Stimulated activated CD4-positive, alpha-beta T cell treated with anti-CD3 and anti-CD28 coated beads, TNF-alpha, amount 100 ng/mL, for 1 hour (primary cell): ENCODE measurements around the gene PDSS2.

Experiments
- DNase-seq, 3 donors: peaks; one replicate each; pipeline ENCODE4 v3.0.0-alpha.2; 2020; ENCODE audit warnings: low read depth in 3 of 3, low spot score in 1 of 3

PDSS2 gene

DNA sequence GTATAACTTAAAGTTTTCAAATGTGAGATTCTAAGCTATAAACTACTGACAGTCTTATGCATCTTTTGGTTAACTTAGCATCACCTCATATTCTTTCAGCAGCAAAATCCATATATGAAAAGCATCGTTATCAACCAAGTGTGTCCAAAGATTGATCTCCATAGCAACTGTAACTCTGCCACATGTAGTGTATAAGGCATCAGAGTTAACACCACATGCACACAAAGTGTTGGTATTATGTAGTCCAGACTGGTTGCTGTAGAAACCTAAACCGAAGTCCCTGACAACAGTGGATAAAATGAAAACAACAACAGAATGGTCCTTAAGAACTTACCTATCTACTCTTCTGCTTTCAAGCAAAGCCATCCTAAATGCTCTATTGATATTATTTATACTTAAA is 39.6 kb downstream of the PDSS2 start:
- no peak for DNase-seq

DNA sequence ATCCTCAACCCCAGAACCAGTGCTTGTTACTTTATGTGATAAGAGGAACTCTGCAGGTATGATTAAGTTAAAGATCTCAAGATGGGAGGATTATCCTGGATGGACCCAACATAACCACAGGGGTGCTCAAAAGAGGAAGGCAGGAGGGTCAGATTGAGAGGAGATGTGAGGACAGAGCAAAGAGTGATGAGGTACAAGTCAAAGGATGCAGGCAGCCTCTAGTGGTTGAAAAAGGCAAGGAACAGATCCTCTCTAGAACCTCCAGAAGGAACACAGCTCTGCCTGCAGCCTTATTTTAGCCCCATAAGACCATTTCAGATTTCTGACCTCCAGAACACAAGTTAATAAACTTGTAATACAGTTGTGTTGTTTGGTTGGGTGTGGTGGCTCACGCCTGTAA is 41.2 kb downstream of the PDSS2 start:
- no peak for DNase-seq

DNA sequence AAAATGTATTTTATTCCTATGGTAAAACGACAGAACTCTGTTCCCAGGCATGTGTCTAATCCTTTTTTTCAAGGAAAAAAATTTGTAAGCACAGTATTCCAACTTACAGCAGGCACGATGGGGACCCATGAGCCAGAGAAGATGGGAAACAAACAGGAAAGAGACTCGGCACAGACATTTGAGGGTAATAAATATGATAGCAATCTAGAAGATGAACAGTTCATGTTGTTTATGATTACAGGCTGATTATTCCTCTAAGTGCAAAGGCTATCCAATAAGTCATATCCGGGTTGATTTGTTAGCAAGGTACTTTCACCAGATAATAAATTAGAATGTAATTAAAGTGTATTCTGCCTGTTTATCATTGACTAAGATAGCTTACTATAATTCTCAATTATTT is 43.2 kb downstream of the PDSS2 start:
- DNase-seq = no peak

DNA sequence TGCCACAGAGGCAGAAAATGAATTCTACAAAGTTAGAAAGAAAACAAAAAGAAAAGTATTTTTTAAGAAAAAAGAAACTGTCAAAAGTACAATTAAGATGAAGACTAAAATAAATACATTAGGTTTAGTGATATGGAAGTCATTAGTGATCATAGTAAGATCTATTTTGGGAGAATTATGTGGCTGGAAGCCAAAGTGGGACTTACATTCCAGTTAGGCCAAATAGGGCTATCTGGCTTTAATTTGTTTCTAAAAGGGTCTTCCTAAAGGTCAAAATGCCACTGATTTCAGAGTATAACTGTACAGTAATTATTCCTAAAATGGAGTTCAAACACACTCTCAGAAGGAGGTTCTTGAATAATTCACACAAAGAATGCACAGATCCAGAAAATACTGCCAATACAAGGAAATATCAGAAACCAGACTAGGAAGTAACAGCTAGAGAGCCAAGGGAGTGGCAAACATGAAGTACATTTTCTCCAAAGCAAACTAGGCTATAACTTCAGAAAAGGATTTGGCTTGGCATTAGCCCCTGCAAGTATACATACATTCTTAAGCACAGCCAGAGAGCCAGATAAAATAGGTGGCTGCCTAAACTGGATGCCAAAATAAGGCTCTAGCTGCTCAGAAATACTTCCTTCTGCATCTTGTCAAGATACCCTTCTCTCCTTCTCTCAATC is 45.3 kb downstream of the PDSS2 start:
- DNase-seq = no peak

DNA sequence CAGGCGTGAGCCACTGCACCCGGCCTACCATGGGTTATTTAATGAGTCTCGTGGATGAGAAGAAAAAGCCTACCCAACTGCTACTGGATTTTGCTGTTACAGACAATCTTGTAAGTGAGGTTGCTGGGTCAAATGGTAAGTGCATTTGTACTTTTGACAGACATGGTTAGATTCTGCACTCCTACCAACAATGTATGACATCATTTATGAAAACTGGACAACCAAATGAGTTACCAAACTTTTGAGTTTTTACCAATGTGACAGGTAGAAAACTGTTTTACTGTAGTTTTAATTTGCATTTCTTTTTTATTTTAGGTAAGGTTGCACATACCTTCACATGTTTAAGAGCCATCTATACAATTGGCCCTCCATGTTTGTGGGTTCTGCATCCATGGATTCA is 48.2 kb downstream of the PDSS2 start:
- no peak for DNase-seq

DNA sequence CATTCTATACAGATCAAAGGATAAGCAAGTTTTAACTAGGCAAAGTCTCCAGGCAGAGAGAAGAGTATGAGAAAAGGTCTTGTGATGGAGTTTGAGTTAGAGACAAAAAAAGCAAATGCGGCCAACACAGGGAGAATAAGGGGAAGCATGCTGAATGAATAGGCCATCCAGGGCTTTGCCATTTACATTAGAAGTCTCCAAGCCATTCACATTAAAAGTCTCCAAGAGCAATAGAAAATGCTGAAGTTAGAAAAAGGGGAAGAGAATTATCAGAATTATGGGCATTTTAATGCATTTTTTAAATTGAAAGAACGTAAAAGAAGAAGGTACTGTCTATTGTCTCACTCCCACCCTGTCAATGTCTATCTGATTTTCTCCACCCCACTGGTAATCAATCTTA is 49.4 kb downstream of the PDSS2 start:
- DNase-seq = no peak

DNA sequence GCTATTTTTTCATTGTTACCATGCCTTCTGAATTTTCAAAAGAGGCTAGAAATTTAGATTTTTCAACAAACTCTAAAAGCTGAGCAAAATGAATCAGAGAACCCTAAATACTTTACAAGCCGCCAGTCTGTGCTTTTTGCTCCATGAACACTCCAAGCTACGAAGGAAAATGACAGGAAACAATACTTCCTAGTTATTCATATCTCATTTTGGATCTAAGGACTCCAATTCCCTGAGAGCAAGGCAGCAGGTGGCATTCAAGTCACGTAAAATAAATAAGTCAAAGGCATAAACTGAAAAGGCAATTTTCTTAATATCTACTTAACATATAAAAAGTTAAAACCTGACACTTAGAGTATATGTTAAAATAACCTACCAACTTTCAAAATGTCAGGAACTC is 50.6 kb downstream of the PDSS2 start:
- DNase-seq = no peak

DNA sequence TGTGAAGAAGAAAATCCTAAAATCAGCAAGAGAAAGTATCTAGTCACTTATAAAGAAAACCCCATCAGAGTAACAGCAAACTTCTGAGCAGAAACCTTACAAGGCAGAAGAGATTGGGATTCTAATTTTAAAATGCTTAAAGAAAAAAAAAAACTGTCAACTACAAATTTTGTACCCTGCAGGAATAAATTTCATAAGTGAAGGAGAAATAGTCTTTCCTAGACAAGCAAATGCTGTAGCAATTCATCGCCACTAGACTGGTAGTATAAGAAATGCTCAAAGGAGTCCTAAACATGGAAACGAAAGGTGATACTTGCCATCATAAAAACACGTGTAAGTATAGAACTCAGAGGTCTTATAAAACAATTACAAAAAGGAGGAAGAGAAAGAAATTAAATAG is 54.4 kb downstream of the PDSS2 start:
- DNase-seq = no peak

DNA sequence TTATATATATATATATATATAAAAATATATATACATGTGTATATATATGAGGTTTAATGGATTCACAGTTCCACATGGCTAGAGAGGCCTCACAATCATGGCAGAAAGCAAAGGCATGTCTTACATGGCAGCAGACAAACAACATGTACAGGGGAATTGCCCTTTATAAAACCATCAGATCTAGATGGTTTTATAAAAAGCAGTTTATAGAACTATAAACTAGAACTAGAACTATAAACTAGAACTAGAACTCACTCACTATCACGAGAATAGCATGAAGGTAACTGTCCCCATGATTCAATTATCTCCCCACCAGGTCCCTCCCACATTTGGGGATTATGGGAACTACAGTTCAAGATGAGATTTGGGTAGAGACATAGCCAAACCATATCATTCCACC is 56.8 kb downstream of the PDSS2 start:
- DNase-seq = no peak

DNA sequence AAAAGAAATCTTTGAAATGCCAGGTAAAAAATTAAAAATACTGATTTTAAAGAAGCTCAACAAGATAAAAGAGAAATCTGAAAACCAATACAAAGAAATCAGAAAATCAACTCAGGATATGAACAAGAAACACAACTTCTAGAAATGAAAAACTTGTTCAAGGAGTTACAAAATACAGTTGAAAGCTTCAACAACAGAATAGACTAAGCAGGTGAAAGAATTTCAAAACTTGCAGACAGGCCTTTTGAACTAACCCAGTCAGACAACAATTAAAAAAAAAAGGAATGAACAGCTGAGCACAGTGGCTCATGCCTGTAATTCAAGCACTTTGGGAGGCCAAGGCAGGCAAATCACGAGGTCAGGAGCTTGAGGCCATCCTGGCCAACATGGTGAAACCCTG is 57.8 kb downstream of the PDSS2 start:
- DNase-seq = no peak

DNA sequence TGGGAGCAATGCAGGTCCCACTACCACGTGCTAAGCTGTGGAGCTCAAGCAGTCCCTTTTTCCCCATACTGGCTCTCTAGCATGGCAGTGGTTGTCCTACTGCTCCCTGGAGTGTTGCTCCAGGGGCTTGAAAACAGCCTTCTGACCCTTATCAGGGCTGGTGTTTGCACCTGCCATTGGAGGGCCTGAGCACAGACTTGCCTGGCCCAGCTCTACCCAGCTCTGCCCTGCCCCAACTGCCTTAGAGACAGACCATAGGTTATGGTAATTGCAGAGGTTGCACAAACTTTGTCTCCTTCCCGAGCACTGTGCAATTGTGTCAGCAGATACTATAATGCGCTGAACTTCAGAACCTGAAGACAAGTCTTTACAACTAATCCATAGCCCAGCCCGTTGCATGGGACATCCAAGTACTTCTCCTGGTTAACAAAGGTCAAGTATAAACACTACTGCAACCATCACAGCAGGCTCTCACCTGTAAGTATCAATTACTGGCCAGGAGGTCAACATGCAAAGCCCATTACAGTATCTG is 58.7 kb downstream of the PDSS2 start:
- DNase-seq = no peak

DNA sequence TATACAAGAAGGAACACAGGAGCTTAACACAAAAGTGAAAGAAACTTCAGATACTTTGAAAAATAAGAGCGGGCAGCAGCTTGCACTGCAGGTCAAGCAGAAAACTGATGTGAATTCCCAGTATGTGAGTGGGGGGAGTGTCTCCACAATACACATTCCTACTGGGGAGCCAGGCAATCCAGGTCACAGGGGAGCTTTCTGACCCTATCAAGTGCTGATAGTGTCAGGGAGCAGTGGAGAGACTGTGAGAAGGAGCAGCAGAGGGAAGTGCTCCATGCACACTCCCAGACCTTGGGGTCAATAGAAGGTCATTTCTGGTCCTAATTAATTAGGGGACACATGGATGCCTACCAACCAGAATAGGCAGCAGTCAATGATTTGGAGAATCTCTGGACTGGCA is 59.4 kb downstream of the PDSS2 start:
- no peak for DNase-seq

DNA sequence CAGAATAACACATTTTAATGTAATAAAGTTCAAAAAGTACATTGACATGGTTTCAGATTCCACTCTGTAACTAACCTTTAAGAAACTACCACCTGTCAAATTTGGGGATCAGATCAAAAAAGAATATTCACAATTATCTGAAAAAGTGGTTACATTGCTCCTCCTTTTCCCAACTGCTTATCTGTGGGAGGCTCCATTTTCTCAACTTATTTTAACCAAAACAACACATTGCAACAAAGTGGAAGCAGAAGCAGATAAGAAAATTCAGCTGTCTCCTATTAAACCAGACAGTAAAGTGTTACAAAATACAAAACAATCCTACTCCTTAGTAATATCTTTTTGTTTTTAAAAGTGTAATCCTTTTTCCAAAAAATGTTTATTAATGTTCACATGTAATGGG is 61.4 kb downstream of the PDSS2 start:
- no peak for DNase-seq

DNA sequence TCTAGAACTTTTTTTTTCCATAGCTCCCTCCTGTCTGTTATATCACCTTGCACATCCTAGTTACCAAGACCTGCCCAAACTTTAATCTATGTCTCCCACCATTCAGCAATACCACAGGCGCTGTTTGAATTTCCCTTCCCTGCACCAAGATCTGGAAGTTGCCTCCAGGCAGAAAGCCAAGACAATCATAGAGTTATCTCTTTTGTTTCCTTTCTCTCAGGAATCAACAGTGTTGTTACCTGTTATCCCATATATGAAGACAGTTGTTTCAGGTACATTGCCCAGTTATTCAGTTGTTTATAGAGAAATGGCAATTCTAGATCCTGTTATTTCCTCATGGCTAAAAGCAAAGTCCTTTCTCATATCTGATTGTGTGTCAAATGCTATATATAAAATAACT is 63.2 kb downstream of the PDSS2 start:
- no peak for DNase-seq

DNA sequence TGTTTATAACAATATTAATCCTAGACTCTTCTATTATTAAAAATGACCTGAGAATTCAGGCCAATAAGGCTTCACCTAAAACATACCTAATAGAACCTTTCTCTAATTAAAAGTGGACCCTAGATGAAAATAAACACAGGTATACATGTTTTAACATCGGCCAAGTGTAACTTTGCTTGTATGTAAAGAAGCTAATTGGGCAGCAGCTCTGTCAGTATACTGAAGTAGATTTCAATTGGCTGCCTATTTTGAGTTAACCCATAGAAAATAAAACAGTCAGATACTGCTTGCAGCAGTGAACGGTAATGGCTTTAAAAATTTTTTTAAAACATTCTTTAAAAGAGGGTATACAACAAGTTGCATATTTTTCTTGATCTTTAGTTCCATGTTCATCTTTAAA is 67.3 kb downstream of the PDSS2 start:
- DNase-seq = no peak

DNA sequence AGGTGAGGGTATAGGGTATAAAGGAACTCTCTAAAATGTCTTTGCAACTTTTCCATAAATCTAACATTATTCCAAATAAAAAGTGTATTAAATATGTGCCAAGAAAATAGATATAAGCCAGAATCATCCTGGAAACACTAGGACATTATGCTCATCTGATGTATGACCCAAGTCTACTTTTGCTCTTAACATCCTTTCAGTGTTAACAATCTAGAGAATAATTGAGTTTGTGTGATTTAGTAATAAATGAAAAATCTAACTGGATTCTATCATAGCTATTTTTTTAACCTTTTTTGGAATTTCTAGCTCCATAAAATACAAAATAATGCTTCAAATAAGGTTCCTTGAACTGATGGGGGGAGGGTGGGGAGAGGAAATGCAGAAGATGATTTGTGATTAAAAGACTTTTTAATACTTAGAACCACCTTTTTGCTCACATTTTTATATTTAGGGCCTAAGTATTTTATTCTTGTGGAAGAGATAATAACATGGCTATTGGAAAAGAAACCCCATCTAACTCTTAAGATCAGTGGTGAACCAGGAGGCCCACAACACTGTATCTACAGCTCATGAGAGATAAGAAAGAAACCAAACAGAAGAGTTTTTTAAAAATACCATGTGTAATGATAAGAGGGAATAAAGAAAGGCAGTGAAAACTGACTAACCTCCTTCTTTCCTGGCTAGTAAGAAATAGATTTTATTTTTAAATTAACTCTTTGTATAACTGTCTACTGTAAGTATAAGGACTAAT is 68.5 kb downstream of the PDSS2 start:
- no peak for DNase-seq

DNA sequence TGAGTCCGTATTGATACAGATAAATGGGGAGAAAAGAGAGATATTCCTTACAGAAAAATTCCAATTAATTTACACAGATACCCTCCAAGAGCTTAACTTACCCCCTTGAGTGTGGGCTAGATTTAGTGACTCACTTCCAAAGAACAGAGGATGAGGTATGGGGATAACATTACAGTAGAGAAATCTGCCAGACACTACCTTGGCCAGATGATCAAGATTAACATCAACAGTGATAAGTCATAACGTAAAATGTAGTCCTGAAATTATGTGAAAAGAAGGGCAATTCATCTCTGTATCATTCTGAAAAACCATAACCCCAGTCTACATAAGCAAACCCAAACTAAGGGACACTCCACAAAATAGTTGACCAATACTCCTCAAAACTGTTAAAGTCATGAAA is 69.3 kb downstream of the PDSS2 start:
- DNase-seq = no peak

DNA sequence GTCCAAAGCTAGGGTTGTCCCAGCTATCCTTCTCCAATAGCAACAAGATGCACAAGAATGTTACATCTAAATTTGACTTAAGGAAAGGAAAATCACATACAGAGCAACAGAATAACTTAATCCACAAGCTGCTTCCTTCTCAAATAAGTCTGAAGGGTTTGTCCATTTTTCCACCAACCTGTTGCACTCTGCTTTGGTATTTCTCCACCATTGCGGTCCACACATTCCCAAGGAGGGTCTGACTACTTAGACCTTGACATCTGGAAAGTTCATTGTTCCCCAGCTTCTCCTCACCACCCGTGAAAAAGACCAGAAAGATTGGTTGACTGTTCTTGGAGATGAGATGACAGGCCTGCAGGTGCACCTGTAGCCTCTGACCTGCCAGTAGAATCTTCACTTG is 72.5 kb downstream of the PDSS2 start:
- DNase-seq = no peak

DNA sequence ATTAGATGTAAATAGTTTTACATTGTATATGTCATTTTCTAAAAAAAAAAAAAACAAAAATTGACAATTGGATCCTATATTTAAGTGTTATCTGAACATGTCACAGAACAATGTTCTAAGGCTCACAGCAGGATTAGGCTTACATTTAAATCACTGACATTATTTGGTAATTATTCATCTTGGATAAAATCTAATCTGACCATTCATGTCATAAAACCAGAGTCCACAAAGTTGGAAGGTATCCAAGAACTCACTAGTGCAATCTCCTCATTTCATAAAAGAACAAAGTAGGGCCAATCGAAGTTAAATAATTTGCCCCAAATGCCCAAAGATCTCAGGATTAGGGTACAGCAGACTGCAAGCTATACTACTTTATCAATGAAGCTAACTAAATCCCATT is 73.0 kb downstream of the PDSS2 start:
- no peak for DNase-seq

DNA sequence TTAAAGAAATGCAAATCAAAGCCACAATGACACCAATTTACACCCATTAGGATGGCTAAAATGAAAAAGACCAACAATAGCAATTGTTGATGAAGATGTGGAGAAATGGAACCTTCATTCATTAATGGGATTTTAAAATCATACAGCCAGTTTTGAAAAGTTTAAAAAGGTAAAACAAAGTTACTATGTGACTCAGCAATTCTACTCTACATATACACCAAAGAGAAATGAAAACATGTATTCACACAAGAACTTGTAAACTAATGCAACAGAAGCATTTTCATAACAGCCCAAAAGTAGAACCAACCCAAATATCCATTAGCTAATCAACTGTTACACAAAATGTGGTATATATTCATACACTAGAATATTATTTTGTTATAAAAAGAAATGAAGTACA is 75.7 kb downstream of the PDSS2 start:
- DNase-seq = no peak

DNA sequence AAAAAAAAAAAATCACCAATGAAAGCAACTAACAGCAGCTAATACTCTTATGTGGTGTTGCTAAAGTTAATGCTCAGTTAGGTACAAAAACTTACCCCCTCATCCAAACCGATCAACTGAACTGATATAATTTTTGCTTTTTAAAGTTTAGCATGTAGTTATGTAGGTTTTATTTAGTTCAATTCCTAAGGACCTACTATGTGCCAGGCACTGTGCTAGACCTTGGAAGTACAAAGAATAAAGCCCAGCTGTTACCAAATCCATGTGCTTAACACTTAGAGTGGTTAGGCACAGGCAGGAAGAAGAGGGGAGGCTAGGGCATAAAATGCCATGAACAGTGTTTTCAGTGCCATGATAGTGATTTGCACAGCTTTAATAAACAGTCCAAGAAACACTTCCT is 85.1 kb downstream of the PDSS2 start:
- DNase-seq = no peak

DNA sequence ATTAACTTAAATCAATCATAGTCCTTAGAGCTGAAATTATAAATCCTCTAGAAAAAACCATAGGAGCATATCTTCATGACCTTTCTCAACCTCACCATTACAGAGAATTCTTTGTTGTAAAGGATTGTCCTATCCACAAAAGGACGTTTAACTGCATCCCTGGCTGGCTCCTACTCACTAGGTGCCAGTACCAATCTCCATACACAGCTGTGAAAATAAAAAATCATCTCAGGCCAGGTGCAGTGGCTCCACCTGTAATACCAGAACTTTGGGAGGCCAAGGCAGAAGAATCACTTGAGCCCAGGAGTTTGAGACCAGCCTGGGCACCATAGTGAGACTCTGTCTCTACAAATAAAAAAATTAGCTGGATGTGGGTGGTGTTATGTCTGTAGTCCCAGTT is 89.9 kb downstream of the PDSS2 start:
- no peak for DNase-seq

DNA sequence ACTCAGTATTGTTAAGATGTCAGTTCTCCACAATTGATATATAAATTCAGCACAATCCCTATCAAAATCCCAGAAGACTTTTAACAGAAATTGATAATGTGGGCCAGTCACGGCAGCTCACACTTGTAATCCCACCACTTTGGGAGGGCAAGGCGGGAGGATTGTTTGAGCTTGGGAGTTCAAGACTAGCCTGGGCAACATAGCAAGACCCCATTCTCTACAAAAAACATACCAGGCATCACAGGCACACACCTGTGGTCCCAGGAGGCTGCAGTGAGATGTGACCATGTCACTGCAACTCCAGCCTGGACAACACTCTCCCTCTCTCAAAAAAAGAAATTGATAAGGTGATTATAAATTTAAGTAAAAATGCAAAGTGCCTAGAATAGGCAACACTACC is 90.9 kb downstream of the PDSS2 start:
- no peak for DNase-seq
